ENCODE measurements around the gene MAP3K14.

Gene MAP3K14

DNA sequence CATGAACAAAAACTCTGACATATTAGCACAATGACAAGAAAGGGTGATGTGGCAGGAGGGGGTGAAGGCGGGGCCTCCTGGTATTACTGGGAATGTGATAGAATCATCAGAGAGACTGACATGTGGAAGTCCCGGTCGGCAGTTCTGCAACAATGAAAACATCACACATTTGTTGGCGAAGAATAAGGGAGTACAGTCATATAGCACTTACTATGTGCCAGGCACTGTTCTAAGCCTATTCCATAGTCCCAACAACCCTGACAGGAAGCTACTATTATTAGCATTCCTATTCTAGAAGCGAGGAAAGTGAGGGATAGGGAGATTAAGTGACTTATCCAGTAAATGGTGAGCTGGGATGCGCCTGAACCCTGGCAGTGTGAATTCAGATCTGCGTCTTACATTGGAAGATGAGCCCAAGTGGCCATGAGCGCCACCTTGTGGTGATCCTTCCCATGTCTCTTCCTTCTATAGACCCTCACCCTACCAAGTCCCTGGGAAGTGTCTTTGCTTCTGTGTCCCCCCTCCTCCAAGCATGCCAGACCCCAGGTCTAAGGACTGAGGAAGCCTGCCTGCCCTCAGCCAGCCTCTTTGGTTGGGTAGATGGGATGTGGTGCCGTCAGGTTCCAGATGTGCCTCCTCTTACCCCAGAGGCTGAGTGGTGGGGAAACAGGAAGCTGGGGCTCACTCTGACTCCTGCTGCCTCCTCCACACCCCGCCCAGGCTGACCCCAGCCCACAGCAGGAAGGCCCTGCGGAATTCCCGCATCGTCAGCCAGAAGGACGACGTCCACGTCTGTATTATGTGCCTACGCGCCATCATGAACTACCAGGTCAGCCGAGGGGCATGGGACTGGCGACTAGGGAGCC is 81.2 kb downstream of the MAP3K14 start:
- peak; percentile 44 for DNase-seq

DNA sequence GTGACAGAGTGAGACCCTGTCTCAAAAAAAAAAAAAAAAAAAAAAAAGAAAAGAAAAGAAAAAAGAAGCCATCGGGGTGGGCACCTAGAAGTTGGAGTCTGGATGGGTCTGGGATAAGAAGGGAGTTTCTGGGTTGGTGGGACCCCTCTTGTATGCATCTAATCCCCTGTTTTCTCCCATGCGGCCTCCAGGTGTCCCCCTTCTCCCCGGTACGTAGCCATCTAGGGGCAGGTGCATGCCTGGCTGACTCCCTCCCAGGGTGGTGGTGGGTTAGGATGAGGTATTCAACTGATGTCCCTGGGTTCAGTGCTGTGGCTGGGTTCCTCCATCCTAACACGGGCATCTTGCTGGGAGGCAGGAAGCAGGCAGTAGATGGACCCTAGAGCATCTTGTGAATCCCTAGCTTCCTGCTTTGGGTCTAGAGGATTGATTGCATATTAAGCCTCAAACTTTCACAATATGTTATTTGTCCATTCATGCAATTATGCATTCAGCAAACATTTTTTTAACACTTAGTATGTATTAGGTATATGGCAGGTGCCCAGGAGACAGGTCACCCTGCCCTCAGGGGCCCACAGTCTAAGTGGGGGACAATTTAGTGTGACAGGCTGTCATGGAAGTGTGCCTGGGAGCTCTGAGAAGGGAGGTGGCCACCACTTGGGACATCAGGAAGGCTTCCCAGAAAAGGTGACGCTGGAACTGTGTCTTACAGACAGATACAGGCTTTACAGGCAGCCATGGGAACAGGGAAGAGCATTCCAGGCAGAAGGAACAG is 82.0 kb downstream of the MAP3K14 start:
- DNase-seq: no peak

DNA sequence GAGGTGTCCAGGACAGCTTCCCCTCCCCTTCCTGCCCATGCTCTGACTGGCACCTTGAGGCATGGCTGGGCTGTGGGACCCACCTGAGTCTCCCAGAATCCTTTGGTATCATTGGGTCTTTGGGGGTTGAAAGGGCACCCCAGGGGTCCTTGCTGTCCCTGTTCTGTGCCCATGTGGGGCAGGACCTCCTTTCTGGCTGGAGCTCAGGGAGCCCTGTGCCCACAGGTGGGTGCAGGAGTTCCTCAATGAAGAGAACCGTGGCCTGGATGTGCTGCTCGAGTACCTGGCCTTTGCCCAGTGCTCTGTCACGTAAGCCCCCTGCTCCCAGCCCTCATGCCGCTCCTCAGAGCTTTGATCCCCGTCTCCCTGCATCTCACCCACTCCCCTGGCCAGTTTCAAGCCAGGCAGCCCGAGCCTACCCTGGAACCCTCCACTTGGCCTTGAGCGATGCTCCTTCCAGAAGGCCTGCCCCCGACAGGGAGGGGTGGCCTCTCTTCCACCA is 83.3 kb downstream of the MAP3K14 start:
- DNase-seq: no peak

DNA sequence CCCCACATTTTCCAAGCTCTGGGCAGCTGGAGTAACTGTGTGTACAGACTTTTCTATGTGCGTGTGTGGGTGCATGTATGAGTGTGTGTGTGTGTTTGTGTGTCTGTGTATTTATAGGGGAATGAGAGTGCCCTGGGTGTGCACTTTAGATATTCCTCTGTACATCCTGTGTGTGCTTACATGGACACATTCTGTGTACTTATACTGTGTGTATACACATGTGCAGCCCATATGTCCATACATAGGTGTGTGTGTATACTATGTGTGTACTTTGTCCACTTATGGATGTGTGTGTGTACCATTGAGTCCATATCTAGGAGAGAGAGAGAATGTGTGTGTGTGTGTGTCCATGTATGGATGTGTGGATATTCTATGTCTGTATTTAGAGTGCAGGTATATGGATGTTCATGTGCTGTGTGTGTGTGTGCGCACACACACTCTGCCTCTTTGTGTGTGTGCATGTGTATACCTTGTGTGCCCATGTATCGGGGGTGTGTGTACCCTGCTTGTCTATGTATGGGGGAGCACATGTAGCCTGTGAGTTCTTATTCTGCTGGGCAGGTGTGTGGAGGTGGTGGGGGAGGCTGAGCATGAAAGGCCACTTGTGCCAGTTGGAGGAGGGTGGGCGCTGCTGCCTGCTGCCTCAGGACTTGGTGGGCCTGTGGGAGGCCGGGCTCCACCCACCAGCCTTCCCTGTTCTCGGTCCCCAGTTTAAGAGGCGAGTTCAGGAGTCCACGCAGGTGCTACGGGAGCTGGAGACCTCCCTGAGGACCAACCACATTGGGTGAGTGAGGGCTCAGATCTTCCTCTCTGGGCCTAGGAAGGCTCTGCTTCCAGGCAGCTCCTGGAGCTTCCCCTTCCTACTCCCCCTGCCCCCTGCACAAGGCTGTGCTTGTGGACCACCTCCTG is 84.1 kb downstream of the MAP3K14 start:
- DNase-seq: no peak

DNA sequence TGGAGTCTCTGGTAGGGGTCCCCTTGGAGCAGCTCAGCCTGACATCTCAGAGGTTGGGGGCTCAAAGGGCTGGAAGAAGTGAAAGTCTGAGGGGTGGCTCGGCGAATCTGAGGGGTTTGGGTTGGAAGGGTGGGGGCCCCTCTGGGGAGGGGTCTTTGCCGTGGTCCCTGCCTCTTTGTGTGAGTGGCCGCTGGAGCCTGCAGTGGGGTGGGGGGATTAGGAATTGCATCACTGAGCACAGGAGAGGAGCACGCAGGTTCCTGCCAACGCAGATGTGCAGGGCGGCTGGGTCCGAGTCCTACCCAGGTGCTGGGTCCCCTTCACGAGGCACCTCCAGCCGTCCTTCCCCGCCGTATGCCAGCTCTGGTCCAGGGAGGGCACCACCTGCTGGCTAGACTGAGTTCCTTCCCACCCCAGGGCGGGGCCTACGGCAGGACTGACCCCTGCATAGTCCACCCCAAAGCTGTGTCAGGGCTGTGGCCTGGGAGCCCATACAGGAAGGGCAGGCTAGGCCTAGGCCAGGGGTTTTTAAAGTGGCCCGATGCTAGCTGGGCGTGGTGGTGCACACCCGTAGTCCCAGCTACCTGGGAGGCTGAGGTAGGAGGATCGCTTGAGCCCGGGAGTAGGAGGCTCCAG is 85.2 kb downstream of the MAP3K14 start:
- DNase-seq: no peak

DNA sequence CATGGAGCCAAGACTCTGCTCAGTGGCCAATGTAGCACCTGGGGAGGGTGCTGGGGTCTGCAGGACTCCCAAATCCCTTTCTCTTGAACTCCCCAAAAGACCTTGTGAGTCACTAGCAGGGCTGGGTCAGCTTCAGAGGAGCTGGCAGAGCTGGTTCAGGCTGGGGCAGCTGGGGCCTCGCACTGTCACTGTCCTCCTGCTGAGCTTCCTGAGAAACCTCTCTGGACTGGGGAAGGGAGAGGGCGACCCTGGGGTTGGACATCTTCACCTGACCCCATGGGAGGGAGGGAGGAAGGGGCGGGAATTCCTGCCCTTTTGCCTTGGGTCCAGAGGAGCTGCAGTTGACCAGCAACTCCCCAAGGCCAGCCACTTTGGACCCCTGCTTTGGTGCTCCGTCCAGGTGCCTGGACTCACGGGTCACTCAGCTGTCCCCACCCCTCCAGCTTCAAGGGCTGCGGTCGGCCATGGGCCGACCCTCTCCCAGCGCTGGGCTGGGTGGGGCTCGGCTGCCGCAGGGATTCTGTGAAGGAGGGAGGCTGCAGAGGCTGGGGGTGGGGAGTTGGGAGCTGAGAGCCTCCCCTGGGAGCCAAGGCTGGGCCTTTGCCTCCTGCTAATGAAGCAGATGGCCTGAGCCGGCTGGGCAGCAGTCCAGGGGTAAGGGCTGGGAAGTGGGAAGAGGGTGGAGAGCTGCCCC is 85.9 kb downstream of the MAP3K14 start:
- DNase-seq: no peak

DNA sequence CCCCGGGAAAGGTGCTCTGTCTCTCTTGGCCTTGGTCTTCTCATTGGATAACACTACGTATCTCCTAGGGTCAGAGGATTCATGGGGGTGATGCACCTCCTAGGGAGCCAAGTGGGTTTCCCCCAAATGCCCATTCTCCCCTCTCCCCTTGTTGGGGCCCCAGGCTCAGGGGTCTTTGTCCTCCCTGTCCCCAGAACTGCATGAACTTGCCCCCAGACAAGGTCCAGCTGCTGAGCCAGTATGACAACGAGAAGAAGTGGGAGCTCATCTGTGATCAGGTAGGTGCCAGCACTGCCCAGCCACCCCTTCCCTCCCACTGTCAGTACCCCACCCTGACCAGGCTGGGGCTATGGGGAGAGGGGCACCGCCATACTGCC is 86.4 kb downstream of the MAP3K14 start:
- no peak for DNase-seq

DNA sequence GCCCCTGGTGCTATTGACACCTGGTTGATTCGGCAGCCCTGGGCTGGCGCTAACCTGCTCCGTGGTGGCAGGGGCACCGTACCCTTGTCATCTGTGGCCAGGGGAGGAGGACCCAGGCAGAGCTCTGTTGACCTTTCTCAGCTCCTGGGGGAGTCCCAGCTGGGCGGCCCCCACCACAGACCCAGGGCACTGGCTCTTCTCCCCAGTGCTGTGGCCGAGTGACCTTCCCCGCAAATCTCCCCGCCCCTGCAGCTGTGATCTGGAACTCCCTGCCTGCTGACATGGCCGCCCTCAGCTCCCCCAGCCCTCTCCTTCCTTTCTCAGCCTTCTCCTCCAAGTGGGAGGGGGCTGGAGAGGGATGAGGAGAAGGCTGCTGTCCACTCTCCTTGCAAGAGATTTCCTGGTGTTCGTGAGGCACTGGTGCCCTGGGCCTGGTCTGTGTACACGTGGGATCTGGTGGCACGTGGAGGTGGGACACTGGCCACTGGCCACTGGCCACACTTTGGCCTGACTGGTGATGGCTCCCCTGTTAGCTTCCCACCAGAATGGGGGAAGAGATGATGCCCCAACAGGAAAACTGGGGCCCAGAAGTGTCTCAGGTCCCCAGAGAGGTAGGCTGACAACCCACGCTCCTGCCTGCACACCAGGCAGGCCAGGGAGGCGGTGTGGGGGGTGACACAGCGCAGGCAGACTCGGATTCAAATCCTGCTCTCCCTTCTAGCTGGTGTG is 87.0 kb downstream of the MAP3K14 start:
- no peak for DNase-seq

DNA sequence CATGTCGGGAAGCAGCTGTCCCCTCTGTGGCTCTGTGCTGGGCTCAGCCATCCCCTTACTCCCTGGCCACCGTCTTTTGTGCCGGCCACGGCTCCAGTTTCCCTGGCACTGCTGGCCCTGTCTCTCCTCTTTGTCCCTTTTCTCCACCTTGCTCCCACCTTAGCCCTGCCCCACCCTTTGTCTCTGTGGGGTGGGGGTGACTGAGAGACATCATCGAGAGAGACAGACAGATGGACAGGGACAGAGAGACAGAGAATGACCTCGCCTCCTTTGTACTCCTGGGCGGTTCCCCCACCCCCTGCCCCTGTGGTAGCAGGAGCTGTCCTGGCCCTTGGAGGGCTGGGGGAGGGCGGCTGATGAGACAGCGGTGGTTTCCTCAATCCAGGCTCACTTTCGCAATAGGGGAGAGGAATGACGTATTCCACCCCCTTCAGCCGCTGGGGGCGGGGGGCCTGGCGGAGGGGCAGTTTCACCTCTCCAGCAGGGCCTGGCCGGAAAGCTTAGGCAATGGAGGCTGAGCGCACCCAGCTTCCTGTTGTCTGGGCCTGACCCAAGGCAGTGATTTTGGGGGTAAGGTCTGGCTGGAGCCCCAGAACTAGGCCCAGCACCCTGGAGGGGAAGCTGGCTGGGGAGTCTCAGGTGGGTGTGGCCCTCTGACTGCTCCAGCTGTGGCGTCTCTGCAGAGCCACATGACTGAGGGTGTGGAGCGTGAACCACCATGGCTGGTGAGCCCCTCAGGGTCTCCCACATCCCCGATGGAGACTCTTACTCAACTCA is 87.9 kb downstream of the MAP3K14 start:
- DNase-seq: no peak

DNA sequence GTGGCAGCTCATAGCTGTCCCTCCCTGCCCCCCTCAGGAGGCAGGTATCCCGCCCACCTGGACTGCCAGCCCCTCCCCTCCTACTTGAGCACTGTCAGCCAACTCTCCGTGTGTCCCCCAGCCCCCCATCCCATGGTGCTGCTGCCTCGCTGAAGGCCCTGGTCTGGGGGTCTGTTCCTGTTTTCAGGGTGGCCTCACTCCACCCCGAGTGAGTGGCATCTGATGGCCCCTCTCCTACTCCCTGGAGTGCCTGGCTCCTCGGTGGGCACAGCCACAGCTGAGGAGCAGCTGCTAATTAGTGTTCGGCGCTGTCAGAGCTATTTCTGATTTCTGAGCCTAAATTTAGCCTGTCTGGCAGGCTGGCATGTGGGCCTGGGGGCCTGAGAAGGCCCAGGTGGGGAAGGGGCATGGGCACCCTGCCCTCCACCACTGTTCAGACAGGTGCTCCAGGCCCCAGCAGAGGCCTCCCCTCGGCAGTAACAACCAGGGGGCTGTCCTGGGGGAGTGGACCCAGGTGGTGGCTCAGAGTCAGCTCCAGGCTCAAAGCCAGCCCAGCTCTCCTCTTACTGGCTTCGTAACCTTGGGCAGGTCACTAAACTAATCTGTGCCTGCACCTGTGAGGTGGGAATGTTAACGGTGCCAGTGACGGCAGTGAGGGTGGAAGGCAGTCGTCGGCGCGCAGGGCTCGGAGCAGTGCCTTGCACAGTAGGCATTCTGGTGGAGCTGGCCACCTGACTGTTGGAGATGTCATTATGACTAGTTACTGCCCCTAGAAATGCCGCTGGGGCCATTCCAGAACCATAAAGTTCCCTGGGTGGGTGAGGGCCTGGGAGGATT is 88.7 kb downstream of the MAP3K14 start:
- no peak for DNase-seq

DNA sequence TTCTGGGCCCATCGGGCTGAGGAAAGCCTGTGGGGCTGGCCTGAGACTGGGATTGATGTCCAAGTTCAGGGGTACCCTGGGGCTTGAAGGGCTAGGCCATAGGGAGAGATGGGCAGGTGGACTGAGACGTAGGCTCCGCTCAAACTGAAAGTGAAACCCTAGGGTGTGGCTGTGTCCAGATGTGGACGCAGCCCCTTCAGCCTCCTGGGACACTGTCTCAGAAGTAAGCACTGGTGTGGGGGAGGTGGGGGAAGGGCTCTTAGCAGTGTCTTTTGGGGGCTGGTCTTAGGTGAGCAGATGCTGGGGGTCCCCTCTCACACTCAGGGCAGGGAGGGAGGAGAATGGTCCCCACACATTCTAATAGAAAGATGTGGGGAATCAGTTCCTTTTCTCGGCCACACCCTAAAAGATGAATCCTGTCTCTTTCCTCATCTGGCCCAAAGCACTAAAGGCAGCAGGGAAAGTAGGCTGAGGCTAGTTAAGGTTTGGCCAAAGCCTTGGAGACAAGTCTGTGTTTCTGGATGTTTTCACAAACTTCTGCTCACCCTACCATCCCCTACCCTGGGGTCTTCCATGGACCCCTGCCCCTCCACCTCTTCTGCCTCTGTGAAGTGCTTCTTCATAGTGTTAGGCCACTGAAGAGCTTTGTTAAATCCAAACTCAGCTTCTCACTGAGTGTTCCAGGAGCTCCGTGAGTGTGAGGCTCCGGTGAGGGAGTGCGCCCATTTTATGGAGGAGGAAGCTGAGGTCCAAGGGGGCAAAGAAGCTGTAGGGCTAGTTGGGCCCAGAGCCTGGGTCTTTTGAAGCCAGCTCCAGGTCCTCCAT is 89.5 kb downstream of the MAP3K14 start:
- no peak for DNase-seq

DNA sequence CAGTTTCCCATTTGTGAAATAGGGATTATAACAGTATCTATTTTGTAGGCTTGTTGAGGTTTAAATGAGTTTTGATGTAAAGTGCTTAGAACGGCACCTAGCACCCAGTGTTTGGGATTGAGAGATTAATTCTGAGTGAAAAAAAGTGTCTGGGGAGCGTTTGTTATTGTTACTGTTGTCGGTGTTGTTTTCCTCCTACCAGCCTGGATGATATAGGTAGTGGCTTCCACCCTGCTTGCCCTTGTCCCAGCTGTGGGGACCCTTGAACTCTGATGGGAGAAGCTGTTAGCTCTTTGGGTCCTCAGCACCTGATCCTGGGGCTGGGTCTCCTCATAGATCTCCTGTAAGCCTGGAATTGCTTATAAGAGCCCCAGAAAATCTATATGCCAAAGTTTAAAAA is 90.2 kb downstream of the MAP3K14 start:
- DNase-seq: no peak

DNA sequence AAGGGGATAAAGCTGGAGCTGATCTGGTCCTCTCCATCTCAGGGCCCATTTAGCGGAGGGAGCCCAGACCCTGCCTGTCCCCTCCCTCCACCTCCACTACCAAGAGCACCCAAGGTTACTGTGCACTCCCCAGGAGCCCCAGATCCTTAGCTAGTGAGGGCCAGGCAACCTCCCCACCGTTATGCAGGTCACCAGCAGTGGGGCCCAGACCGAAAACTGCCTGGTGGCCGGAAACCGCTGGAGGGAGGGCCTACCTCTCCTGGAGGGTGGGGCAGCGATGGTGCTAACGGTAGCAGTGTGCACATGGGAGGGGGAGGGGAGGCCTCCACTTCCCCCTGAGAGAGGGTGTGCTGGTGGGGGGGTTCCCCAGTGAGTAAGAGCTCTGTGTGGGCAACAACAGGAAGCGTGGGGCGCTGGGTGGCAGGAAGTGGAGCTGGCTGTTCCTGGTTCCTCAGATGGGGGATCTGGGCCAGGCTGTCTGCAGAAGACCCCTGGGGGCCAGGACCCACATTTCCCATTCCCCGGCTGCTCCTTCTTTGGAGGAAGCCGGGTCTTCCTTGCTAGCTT is 90.8 kb downstream of the MAP3K14 start:
- no peak for DNase-seq

DNA sequence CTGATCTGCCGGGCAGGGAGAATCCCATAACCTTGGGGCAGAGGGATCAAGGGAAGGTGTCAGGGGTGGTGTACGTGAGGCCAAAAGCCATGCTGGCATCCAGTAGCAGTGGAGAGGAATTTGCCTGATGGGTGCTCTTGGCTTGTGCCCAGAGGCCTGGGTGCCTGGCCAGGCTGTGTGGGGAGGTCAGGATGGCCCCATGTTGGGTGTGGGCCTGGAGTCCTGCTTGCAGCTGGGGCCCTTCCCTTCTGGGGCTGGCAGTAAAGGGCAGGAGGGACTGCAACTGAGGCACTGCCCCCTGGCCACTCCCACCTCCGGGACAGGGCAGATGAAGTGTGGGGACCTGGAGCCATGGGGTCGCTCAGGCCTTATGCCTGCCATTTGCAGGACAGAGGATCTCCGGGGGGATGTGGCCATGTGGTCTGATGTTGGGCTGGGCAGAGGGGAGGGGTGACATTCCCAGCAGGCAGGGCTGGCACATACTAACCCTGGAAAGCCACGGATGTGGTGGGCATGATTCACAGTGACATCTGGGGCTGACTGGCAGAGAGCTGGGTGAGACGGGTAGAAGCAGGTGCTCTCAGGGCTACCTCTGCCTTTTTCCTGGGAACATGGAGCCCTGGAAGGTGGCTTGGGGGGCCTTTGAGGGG is 91.6 kb downstream of the MAP3K14 start:
- DNase-seq: no peak

DNA sequence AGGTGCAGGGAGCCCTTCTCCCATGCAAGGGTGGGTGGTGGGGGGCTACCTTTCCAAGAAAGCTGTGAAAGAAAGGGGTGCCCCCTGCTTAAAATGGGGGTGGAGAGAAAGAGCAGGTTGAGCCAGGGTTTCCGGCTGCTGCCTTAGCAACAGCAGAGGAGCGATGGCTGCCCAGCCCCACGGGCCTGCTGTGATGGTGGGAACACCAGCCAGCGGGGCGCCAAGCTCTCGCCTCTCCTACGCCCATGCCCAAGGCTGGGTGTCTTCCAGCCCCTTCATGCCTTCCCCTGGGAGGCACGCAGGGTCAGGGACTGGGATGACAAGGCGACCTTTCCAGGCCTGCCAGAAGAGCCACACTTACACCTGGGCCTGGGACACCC is 92.2 kb downstream of the MAP3K14 start:
- DNase-seq: no peak

DNA sequence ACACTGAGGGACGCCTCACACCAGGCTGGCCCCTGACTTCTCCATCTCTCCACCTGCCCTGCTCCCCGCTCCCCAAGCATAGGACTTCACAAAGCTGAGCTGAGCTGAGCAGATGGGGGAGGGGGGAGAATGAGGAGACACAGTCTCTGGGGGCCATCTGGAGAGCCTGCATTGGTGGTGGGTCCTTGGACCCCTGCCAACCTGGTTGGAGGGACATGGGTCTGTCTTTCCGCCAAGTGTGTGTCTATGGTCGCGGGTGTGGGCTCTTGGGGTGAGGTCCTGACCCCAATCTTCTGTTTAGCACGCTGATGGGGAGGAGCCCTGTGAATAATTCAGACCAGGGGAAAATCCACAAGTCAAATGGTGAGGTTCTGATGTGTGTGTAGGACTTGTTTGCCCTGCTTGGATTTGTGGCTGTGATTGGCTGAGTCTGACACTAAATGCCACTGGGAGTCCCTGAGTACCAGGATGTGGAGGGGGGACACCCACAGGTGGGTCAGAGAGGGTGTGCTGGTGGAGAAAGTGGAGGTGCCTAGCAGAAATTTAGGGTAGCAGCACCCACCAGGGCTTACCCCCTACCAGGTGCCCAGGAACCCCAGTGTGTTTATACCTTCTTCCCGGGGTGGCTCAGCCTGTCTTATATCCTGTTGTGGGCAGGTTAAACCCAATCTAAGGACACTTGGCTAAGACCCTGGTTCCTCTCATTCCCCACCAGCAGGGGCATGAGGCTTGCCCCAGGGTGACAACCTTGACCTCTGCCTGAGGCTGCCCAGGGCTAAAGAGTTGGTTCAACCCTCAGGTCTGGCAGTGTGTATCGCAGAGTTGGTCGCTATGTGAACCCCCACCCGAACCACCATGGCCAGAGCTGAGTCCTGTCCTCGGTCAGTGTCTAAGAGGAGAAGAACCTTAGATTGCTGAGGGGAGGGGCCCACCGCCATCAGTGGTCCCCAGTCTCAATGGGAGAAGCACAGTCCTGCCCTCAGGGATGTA is 93.0 kb downstream of the MAP3K14 start:
- no peak for DNase-seq

Measured in right kidney (tissue), 1 donor.